Measurements from ENCODE around the gene TEX36.
"Not testable (repeated sequence)": the region's sequence is repeated elsewhere in the genome, so short reads cannot be mapped to it uniquely, and the experiment has no call there.

The TEX36 gene

GRCh38 chr10:125624800-125625199 lies 58.2 kb downstream of the TEX36 start:
- WGBS, 2 experiments = 93 to 95% methylated on average over 7 of the region's 7 CpGs
- H3K4me1 ChIP-seq (ENCODE audit: control insufficient read depth, insufficient read depth, low read length) = no peaks in the 10 kb centered on the region
- no peak overlapping the region for H3K27ac ChIP-seq (ENCODE audit: insufficient read depth, low read depth, low read length, poor library complexity, severe bottlenecking)
- H3K9me3 ChIP-seq (ENCODE audit: control insufficient read depth, low read length) = no peaks in the 10 kb centered on the region
- no peaks in the 10 kb centered on the region for H3K36me3 ChIP-seq (ENCODE audit: control insufficient read depth, insufficient read depth, low read length)
- H3K27me3 ChIP-seq (ENCODE audit: control insufficient read depth, insufficient read depth, low read length, poor library complexity, severe bottlenecking) = no peaks in the 10 kb centered on the region
- no peak overlapping the region for H3K4me3 ChIP-seq (ENCODE audit: insufficient read depth, low read depth, low read length)

- no peaks in the 10 kb centered on the region for H3K4me1 ChIP-seq (ENCODE audit: control insufficient read depth, insufficient read depth, low read length)
- 77 to 95% methylated on average over 4 of the region's 4 CpGs for WGBS, 2 experiments
- no peak overlapping the region for H3K4me3 ChIP-seq (ENCODE audit: insufficient read depth, low read depth, low read length)
- H3K27me3 ChIP-seq (ENCODE audit: control insufficient read depth, insufficient read depth, low read length, poor library complexity, severe bottlenecking) = no peaks in the 10 kb centered on the region
- H3K36me3 ChIP-seq (ENCODE audit: control insufficient read depth, insufficient read depth, low read length) = no peaks in the 10 kb centered on the region
- H3K9me3 ChIP-seq (ENCODE audit: control insufficient read depth, low read length) = no peaks in the 10 kb centered on the region
- H3K27ac ChIP-seq (ENCODE audit: insufficient read depth, low read depth, low read length, poor library complexity, severe bottlenecking) = no peak overlapping the region
Observed at GRCh38 chr10:125621052-125621451, 61.9 kb downstream of the TEX36 start.

- H3K9me3 ChIP-seq (ENCODE audit: control insufficient read depth, low read length) = no peaks in the 10 kb centered on the region
- H3K36me3 ChIP-seq (ENCODE audit: control insufficient read depth, insufficient read depth, low read length) = no peaks in the 10 kb centered on the region
- WGBS, 2 experiments = 91 to 100% methylated on average over 1 of the region's 1 CpG
- no peaks in the 10 kb centered on the region for H3K27me3 ChIP-seq (ENCODE audit: control insufficient read depth, insufficient read depth, low read length, poor library complexity, severe bottlenecking)
- no peak overlapping the region for H3K27ac ChIP-seq (ENCODE audit: insufficient read depth, low read depth, low read length, poor library complexity, severe bottlenecking)
- H3K4me3 ChIP-seq (ENCODE audit: insufficient read depth, low read depth, low read length) = no peak overlapping the region
- H3K4me1 ChIP-seq (ENCODE audit: control insufficient read depth, insufficient read depth, low read length) = no peaks in the 10 kb centered on the region
Observed at GRCh38 chr10:125620401-125620800, 62.6 kb downstream of the TEX36 start.

- not testable (repeated sequence) for H3K4me1 ChIP-seq (ENCODE audit: control insufficient read depth, insufficient read depth, low read length); H3K27ac ChIP-seq (ENCODE audit: insufficient read depth, low read depth, low read length, poor library complexity, severe bottlenecking); H3K27me3 ChIP-seq (ENCODE audit: control insufficient read depth, insufficient read depth, low read length, poor library complexity, severe bottlenecking); H3K4me3 ChIP-seq (ENCODE audit: insufficient read depth, low read depth, low read length); H3K9me3 ChIP-seq (ENCODE audit: control insufficient read depth, low read length); H3K36me3 ChIP-seq (ENCODE audit: control insufficient read depth, insufficient read depth, low read length)
- WGBS, 2 experiments = 92 to 95% methylated on average over 8 of the region's 8 CpGs
Observed at GRCh38 chr10:125613062-125613461, 69.9 kb downstream of the TEX36 start.

GRCh38 chr10:125611756-125612155 lies 71.2 kb downstream of the TEX36 start:
- no peaks in the 10 kb centered on the region for H3K27me3 ChIP-seq (ENCODE audit: control insufficient read depth, insufficient read depth, low read length, poor library complexity, severe bottlenecking)
- H3K4me1 ChIP-seq (ENCODE audit: control insufficient read depth, insufficient read depth, low read length) = no peaks in the 10 kb centered on the region
- H3K27ac ChIP-seq (ENCODE audit: insufficient read depth, low read depth, low read length, poor library complexity, severe bottlenecking) = no peak overlapping the region
- no peaks in the 10 kb centered on the region for H3K36me3 ChIP-seq (ENCODE audit: control insufficient read depth, insufficient read depth, low read length)
- no peaks in the 10 kb centered on the region for H3K9me3 ChIP-seq (ENCODE audit: control insufficient read depth, low read length)
- 77 to 88% methylated on average over 1 of the region's 1 CpG for WGBS, 2 experiments
- H3K4me3 ChIP-seq (ENCODE audit: insufficient read depth, low read depth, low read length) = no peak overlapping the region

- Histone ChIP-seq H3K36me3 (ENCODE audit: control insufficient read depth, insufficient read depth, low read length) (no peaks in the 10 kb centered on the region), H3K4me1 (ENCODE audit: control insufficient read depth, insufficient read depth, low read length) (no peaks in the 10 kb centered on the region), H3K27me3 (ENCODE audit: control insufficient read depth, insufficient read depth, low read length, poor library complexity, severe bottlenecking) (no peaks in the 10 kb centered on the region), H3K4me3 (ENCODE audit: insufficient read depth, low read depth, low read length) (no peak overlapping the region), H3K27ac (ENCODE audit: insufficient read depth, low read depth, low read length, poor library complexity, severe bottlenecking) (no peak overlapping the region), H3K9me3 (ENCODE audit: control insufficient read depth, low read length) (no peaks in the 10 kb centered on the region)
- 92 to 100% methylated on average over 2 of the region's 2 CpGs for WGBS, 2 experiments
Observed at GRCh38 chr10:125611216-125611615, 71.7 kb downstream of the TEX36 start.

GRCh38 chr10:125609859-125610258 lies 73.1 kb downstream of the TEX36 start:
- no peak overlapping the region for H3K4me3 ChIP-seq (ENCODE audit: insufficient read depth, low read depth, low read length)
- no peaks in the 10 kb centered on the region for H3K36me3 ChIP-seq (ENCODE audit: control insufficient read depth, insufficient read depth, low read length)
- 88 to 92% methylated on average over 4 of the region's 4 CpGs for WGBS, 2 experiments
- no peaks in the 10 kb centered on the region for H3K9me3 ChIP-seq (ENCODE audit: control insufficient read depth, low read length)
- no peaks in the 10 kb centered on the region for H3K4me1 ChIP-seq (ENCODE audit: control insufficient read depth, insufficient read depth, low read length)
- no peak overlapping the region for H3K27ac ChIP-seq (ENCODE audit: insufficient read depth, low read depth, low read length, poor library complexity, severe bottlenecking)
- H3K27me3 ChIP-seq (ENCODE audit: control insufficient read depth, insufficient read depth, low read length, poor library complexity, severe bottlenecking) = no peaks in the 10 kb centered on the region

- Histone ChIP-seq H3K9me3 (ENCODE audit: control insufficient read depth, low read length) (no peaks in the 10 kb centered on the region), H3K4me3 (ENCODE audit: insufficient read depth, low read depth, low read length) (no peak overlapping the region), H3K4me1 (ENCODE audit: control insufficient read depth, insufficient read depth, low read length) (no peaks in the 10 kb centered on the region), H3K27me3 (ENCODE audit: control insufficient read depth, insufficient read depth, low read length, poor library complexity, severe bottlenecking) (no peaks in the 10 kb centered on the region), H3K36me3 (ENCODE audit: control insufficient read depth, insufficient read depth, low read length) (no peaks in the 10 kb centered on the region), H3K27ac (ENCODE audit: insufficient read depth, low read depth, low read length, poor library complexity, severe bottlenecking) (no peak overlapping the region)
- 94 to 98% methylated on average over 8 of the region's 8 CpGs for whole genome bisulfite sequencing, 2 experiments
Observed at GRCh38 chr10:125608474-125608873, 74.5 kb downstream of the TEX36 start.

- Histone ChIP-seq H3K9me3 (ENCODE audit: control insufficient read depth, low read length) (no peaks in the 10 kb centered on the region), H3K27ac (ENCODE audit: insufficient read depth, low read depth, low read length, poor library complexity, severe bottlenecking) (no peak overlapping the region), H3K36me3 (ENCODE audit: control insufficient read depth, insufficient read depth, low read length) (no peaks in the 10 kb centered on the region), H3K4me1 (ENCODE audit: control insufficient read depth, insufficient read depth, low read length) (no peaks in the 10 kb centered on the region), H3K4me3 (ENCODE audit: insufficient read depth, low read depth, low read length) (no peak overlapping the region), H3K27me3 (ENCODE audit: control insufficient read depth, insufficient read depth, low read length, poor library complexity, severe bottlenecking) (no peaks in the 10 kb centered on the region)
- WGBS, 2 experiments = 95 to 97% methylated on average over 7 of the region's 7 CpGs
Observed at GRCh38 chr10:125607689-125608290, 75.2 kb downstream of the TEX36 start.

- WGBS, 2 experiments = 91 to 95% methylated on average over 8 to 9 of the region's 9 CpGs
- H3K4me3 ChIP-seq (ENCODE audit: insufficient read depth, low read depth, low read length) = no peak overlapping the region
- H3K27ac ChIP-seq (ENCODE audit: insufficient read depth, low read depth, low read length, poor library complexity, severe bottlenecking) = no peak overlapping the region
- no peaks in the 10 kb centered on the region for H3K9me3 ChIP-seq (ENCODE audit: control insufficient read depth, low read length)
- no peaks in the 10 kb centered on the region for H3K36me3 ChIP-seq (ENCODE audit: control insufficient read depth, insufficient read depth, low read length)
- no peaks in the 10 kb centered on the region for H3K4me1 ChIP-seq (ENCODE audit: control insufficient read depth, insufficient read depth, low read length)
- H3K27me3 ChIP-seq (ENCODE audit: control insufficient read depth, insufficient read depth, low read length, poor library complexity, severe bottlenecking) = no peaks in the 10 kb centered on the region
Observed at GRCh38 chr10:125606414-125607010, 76.5 kb downstream of the TEX36 start.
